ENCODE data around the gene CDADC1. TPM values are rescaled to one million over a fixed set of nuclear protein-coding genes. Genes with fewer than 3 reads are reported as not detected.
"Not testable (repeated sequence)": the region's sequence is repeated elsewhere in the genome, so short reads cannot be mapped to it uniquely, and the experiment has no call there.

CDADC1 gene
- total RNA-seq, 1 donor from 2014 or later = 8.9 TPM

DNA sequence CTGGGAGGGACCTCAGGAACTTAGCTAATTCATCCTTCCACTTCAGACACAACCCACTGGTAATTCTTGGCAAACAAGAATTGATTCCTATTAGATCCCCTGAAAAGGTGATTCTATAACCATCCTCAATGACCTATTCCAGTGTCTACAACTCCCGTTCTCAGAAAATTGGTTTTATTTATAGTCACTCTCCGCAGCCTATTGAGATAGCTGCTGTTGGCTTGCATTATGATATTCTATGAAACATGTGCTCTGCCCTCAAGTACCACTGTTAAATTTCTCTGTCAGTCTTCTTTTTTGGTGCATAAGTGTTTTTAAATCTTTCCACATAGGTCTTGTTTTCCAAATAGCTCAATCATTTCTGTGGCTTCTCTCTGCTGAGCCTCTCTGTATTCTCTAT, 75.0 kb downstream of the CDADC1 start:
- TF ChIP-seq, protein P1, sequence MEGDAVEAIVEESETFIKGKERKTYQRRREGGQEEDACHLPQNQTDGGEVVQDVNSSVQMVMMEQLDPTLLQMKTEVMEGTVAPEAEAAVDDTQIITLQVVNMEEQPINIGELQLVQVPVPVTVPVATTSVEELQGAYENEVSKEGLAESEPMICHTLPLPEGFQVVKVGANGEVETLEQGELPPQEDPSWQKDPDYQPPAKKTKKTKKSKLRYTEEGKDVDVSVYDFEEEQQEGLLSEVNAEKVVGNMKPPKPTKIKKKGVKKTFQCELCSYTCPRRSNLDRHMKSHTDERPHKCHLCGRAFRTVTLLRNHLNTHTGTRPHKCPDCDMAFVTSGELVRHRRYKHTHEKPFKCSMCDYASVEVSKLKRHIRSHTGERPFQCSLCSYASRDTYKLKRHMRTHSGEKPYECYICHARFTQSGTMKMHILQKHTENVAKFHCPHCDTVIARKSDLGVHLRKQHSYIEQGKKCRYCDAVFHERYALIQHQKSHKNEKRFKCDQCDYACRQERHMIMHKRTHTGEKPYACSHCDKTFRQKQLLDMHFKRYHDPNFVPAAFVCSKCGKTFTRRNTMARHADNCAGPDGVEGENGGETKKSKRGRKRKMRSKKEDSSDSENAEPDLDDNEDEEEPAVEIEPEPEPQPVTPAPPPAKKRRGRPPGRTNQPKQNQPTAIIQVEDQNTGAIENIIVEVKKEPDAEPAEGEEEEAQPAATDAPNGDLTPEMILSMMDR (IDR thresholded peaks at IDR 0.05) = no peak
- no peaks in the 10 kb centered on the region for H3K36me3 Mint-ChIP-seq (ENCODE audit: low read depth)
- no peaks in the 10 kb centered on the region for H3K9me3 Mint-ChIP-seq (ENCODE audit: low read depth)
- H3K4me1 Mint-ChIP-seq (ENCODE audit: low read depth) = peaks cover 13% of the 10 kb centered on the region
- no peak overlapping the region for H3K27ac Mint-ChIP-seq (ENCODE audit: unreplicated experiment)
- DNase-seq (ENCODE audit: low spot score) = no peak
- no peaks in the 10 kb centered on the region for H3K27me3 Mint-ChIP-seq (ENCODE audit: low read depth)
- no peak overlapping the region for H3K4me3 Mint-ChIP-seq (ENCODE audit: unreplicated experiment)

DNA sequence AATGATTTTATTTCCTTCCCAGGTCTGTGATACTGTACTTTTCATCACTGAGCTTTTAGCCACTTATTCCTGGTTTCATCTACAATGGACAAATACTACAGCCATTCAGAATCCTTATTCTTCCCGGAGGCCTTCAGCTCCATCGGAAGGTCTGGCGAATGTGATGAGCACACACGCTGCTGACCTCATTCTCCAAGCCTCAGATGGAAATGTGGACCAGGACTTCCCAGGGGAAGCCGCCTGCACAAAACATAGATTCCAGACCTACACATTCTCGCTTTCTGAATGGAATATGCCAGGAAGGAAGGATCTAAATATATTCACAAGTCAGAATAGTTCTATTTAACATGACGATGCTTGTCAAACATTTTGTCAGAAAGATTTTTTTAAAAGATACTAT, 75.6 kb downstream of the CDADC1 start:
- no peak for DNase-seq (ENCODE audit: low spot score)
- no peaks in the 10 kb centered on the region for H3K9me3 Mint-ChIP-seq (ENCODE audit: low read depth)
- H3K27ac Mint-ChIP-seq (ENCODE audit: unreplicated experiment) = no peak overlapping the region
- H3K36me3 Mint-ChIP-seq (ENCODE audit: low read depth) = no peaks in the 10 kb centered on the region
- no peaks in the 10 kb centered on the region for H3K27me3 Mint-ChIP-seq (ENCODE audit: low read depth)
- H3K4me1 Mint-ChIP-seq (ENCODE audit: low read depth) = peaks cover 13% of the 10 kb centered on the region
- H3K4me3 Mint-ChIP-seq (ENCODE audit: unreplicated experiment) = no peak overlapping the region
- TF ChIP-seq, protein P1 (IDR thresholded peaks at IDR 0.05) = no peak

DNA sequence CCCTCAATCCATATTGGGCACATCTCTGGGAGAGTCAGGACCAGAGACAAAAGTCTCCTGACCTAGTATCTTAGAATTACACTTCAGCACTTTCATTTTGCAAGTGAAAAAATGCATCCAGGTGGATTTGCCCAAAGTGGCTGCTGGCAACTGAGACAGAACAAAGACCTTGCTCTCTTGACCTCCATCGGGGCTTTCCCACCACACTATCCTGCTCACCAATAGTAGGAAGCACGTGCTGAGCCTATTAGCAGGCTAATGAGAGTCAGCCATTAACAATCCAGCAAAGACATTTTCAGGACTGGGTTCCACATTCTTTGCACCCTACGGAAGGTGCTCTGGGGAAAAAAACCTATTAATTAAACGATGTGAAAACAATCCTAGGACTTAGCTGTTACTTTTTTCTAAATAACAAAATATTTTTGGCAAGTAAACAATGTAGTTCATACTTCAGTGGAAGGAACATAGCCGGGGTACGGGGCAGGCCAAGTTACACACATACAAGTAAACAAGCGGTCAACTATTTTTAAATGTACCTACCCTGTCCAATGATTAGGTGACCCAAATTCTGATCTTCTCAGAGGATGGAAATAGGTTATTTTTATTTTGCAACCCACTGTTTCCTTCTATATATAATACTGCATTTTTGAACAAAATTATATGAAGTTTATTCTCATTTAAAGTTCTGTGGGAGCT, 78.6 kb downstream of the CDADC1 start:
- no peak for DNase-seq (ENCODE audit: low spot score)
- H3K4me1 Mint-ChIP-seq (ENCODE audit: low read depth) = peaks cover 8% of the 10 kb centered on the region
- H3K9me3 Mint-ChIP-seq (ENCODE audit: low read depth) = no peaks in the 10 kb centered on the region
- H3K27me3 Mint-ChIP-seq (ENCODE audit: low read depth) = no peaks in the 10 kb centered on the region
- TF ChIP-seq, protein P1 (IDR thresholded peaks at IDR 0.05) = no peak
- no peak overlapping the region for H3K4me3 Mint-ChIP-seq (ENCODE audit: unreplicated experiment)
- H3K27ac Mint-ChIP-seq (ENCODE audit: unreplicated experiment) = no peak overlapping the region
- no peaks in the 10 kb centered on the region for H3K36me3 Mint-ChIP-seq (ENCODE audit: low read depth)

DNA sequence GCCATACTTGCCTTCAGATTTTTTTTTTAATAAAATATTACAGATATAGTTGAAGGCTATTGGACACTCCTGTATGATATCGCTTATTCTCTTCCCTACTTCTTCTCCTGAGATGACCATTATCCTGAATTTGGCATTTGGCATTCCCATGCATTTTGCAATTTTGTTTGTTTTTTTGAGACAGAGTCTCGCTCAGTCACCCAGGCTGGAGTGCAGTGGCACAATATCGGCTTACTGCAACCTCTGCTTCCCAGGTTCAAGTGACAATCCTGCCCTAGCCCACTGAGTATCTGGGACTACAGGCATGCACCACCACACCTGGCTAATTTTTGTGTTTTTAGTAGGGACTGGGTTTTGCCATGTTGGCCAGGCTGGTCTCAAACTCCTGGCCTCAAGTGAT, 79.4 kb downstream of the CDADC1 start:
- H3K9me3 Mint-ChIP-seq (ENCODE audit: low read depth); H3K27ac Mint-ChIP-seq (ENCODE audit: unreplicated experiment); H3K4me3 Mint-ChIP-seq (ENCODE audit: unreplicated experiment); DNase-seq (ENCODE audit: low spot score); H3K36me3 Mint-ChIP-seq (ENCODE audit: low read depth); H3K27me3 Mint-ChIP-seq (ENCODE audit: low read depth); H3K4me1 Mint-ChIP-seq (ENCODE audit: low read depth): not testable (repeated sequence)

DNA sequence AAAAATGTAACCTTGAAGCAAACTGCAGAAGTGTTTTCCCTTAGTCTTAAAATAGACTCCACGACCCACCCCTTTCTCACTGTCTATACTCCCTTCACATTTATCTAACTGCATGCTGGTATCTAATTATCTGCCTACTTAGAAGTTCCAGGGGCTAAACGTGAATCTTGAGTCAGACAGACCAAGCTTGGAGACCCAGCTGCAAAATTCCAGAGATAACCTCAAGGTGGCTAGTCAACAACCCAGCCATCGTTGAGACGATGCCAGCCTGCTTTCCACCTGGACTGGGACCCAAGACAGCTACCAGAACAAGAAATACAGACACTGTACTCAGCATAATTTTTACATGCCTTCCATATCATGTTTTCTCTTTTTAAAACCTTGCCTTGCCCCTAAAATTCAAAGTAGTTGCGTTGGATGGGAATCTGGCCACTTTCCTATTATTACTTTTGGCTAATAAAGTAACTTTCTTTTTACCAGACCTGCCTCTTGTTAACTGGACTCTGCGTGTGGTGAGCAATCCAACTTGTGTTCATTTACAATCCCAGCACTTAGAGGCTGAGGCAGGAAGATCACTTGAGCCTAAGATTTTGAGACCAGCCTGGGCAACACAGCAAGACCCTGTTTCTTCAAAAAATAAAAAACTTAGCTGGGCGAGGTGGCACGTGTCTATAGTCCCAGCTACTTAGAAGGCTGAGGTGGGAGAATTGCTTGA, 82.3 kb downstream of the CDADC1 start:
- no peak for DNase-seq (ENCODE audit: low spot score)
- no peak overlapping the region for H3K27ac Mint-ChIP-seq (ENCODE audit: unreplicated experiment)
- peaks cover 1% of the 10 kb centered on the region for H3K36me3 Mint-ChIP-seq (ENCODE audit: low read depth)

More for the DNA sequence above, 82.3 kb downstream of the CDADC1 start:
- Mint-ChIP-seq H3K27me3 (ENCODE audit: low read depth) (no peaks in the 10 kb centered on the region), H3K4me1 (ENCODE audit: low read depth) (peaks cover 8% of the 10 kb centered on the region), H3K9me3 (ENCODE audit: low read depth) (no peaks in the 10 kb centered on the region), H3K4me3 (ENCODE audit: unreplicated experiment) (no peak overlapping the region)
- TF ChIP-seq, protein P1 (IDR thresholded peaks at IDR 0.05) = no peak

Data from chondrocyte (in vitro differentiated cells).